SK-N-SH treated with all-trans-retinoic acid at 6 μM for 48 hours (cell line): ENCODE measurements around the gene CCDC40.

Experiments
- ATAC-seq: fragments of 200-7000 bp; cut with Tn5 transposase; 3 replicates; pipeline ENCODE4 v1.9.1; 2020; ENCODE audit warnings: mild to moderate bottlenecking, moderate library complexity
- ARNTL ChIP-seq: fragments of 450-650 bp; formaldehyde crosslinking; IDR thresholded peaks from 2 replicates; pipeline ENCODE4 v1.5.0; 2020; ENCODE audit warnings: low read depth, mild to moderate bottlenecking, moderate library complexity, borderline replicate concordance
- BACH2 ChIP-seq: fragments of 250-450 bp; sonication (Bioruptor Pico); IDR thresholded peaks from 2 replicates; pipeline ENCODE4 v1.9.0; 2021; ENCODE audit warnings: mild to moderate bottlenecking, borderline replicate concordance
- CSDC2 ChIP-seq: fragments of 250-450 bp; sonication (Bioruptor Pico); IDR thresholded peaks from 2 replicates; pipeline ENCODE4 v1.5.0; 2020; ENCODE audit warnings: mild to moderate bottlenecking, moderate library complexity
- ESRRG ChIP-seq: fragments of 250-450 bp; sonication (Bioruptor Pico); IDR thresholded peaks from 2 replicates; pipeline ENCODE4 v1.6.1; 2021; ENCODE audit warnings: mild to moderate bottlenecking
- ISL1 ChIP-seq: fragments of 250-450 bp; sonication (Bioruptor Pico); IDR thresholded peaks from 2 replicates; pipeline ENCODE4 v2.1.2; 2022; ENCODE audit warnings: mild to moderate bottlenecking, moderate library complexity
- POU6F1 ChIP-seq: fragments of 250-450 bp; sonication (Bioruptor Pico); IDR thresholded peaks from 2 replicates; pipeline ENCODE4 v1.8.0; 2021; ENCODE audit warnings: low read depth, mild to moderate bottlenecking, moderate library complexity, borderline replicate concordance
- PPARA ChIP-seq: fragments of 250-450 bp; sonication (Bioruptor Pico); IDR thresholded peaks from 2 replicates; pipeline ENCODE4 v1.5.0; 2020; ENCODE audit warnings: mild to moderate bottlenecking, borderline replicate concordance
- RARB ChIP-seq: fragments of 250-450 bp; sonication (Bioruptor Pico); IDR thresholded peaks from 2 replicates; pipeline ENCODE4 v1.8.0; 2021; ENCODE audit warnings: mild to moderate bottlenecking, moderate library complexity
- SNAI2 ChIP-seq: fragments of 250-450 bp; sonication (Bioruptor Pico); IDR thresholded peaks from 2 replicates; pipeline ENCODE4 v1.5.0; 2020; ENCODE audit warnings: mild to moderate bottlenecking, moderate library complexity
- TOX ChIP-seq: fragments of 250-450 bp; sonication (Bioruptor Pico); IDR thresholded peaks from 2 replicates; pipeline ENCODE4 v1.8.0; 2021; ENCODE audit warnings: mild to moderate bottlenecking, moderate library complexity, borderline replicate concordance
- ZC3H10 ChIP-seq: fragments of 250-450 bp; sonication (Bioruptor Pico); IDR thresholded peaks from 2 replicates; pipeline ENCODE4 v1.5.1; 2021; ENCODE audit warnings: mild to moderate bottlenecking, moderate library complexity
- ZFP3 ChIP-seq: fragments of 250-450 bp; sonication (Bioruptor Pico); IDR thresholded peaks from 2 replicates; pipeline ENCODE4 v1.5.0; 2020; ENCODE audit warnings: mild to moderate bottlenecking, moderate library complexity
- ZFP30 ChIP-seq: fragments of 450-650 bp; formaldehyde crosslinking; IDR thresholded peaks from 2 replicates; pipeline ENCODE4 v1.5.0; 2022; ENCODE audit warnings: mild to moderate bottlenecking, moderate library complexity
- ZNF565 ChIP-seq: fragments of 450-650 bp; formaldehyde crosslinking; conservative IDR thresholded peaks from 2 replicates; pipeline ENCODE4 v1.5.0; 2020; ENCODE audit warnings: low read depth, mild to moderate bottlenecking, moderate library complexity
- ZNF70 ChIP-seq: fragments of 450-650 bp; formaldehyde crosslinking; IDR thresholded peaks from 2 replicates; pipeline ENCODE4 v1.5.0; 2020; ENCODE audit warnings: mild to moderate bottlenecking, moderate library complexity
- ZNF8 ChIP-seq: fragments of 450-650 bp; formaldehyde crosslinking; IDR thresholded peaks from 2 replicates; pipeline ENCODE4 v1.5.0; 2020; ENCODE audit warnings: mild to moderate bottlenecking, moderate library complexity
- TF ChIP-seq, protein P1 (sequence below): fragments of 250-450 bp; sonication (Bioruptor Pico); IDR thresholded peaks from 2 replicates; pipeline ENCODE4 v1.8.0; 2020; ENCODE audit warnings: mild to moderate bottlenecking, moderate library complexity, borderline replicate concordance
- TF ChIP-seq, protein P2 (sequence below): fragments of 250-450 bp; sonication (Bioruptor Pico); IDR thresholded peaks from 2 replicates; pipeline ENCODE4 v1.5.1; 2020; ENCODE audit warnings: low read depth, mild to moderate bottlenecking, moderate library complexity
- TF ChIP-seq, protein P3 (sequence below): fragments of 250-450 bp; sonication (Bioruptor Pico); IDR thresholded peaks from 2 replicates; pipeline ENCODE4 v1.5.1; 2021; ENCODE audit warnings: mild to moderate bottlenecking, moderate library complexity
- TF ChIP-seq, protein P4 (sequence below): fragments of 250-450 bp; sonication (Bioruptor Pico); IDR thresholded peaks from 2 replicates; pipeline ENCODE4 v1.5.0; 2020; ENCODE audit warnings: mild to moderate bottlenecking, moderate library complexity

Gene CCDC40

GRCh38 chr17:80084773-80085172 lies 48.3 kb downstream of the CCDC40 start:
- no peak for ATAC-seq
- TF ChIP-seq CSDC2 (CRISPR knock-in tag) (no peak), SNAI2 (no peak), ZNF70 (no peak), TOX (CRISPR knock-in tag) (no peak), POU6F1 (no peak), ISL1 (CRISPR knock-in tag) (no peak)

DNA sequence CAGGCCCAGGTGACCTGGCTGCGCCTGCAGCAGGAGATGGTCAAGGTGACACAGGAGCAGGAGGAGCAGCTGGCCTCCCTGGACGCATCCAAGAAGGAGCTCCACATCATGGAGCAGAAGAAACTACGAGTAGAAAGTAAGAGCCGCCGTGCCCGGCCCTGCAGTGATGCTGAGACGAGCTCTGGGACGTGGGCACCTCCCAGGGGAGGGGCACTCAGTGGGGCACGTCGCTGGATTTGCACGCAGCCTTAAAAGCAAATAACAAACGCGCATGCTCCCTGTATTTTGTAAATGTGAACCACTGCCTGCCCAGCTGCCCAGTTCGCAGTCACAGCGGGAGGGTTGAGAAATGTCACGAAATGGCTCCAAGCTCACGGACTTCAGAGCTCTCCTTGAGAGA lies 49.6 kb downstream of the CCDC40 start:
- no peak for ATAC-seq
- no peak for TF ChIP-seq ZNF565
- TF ChIP-seq, protein P1, sequence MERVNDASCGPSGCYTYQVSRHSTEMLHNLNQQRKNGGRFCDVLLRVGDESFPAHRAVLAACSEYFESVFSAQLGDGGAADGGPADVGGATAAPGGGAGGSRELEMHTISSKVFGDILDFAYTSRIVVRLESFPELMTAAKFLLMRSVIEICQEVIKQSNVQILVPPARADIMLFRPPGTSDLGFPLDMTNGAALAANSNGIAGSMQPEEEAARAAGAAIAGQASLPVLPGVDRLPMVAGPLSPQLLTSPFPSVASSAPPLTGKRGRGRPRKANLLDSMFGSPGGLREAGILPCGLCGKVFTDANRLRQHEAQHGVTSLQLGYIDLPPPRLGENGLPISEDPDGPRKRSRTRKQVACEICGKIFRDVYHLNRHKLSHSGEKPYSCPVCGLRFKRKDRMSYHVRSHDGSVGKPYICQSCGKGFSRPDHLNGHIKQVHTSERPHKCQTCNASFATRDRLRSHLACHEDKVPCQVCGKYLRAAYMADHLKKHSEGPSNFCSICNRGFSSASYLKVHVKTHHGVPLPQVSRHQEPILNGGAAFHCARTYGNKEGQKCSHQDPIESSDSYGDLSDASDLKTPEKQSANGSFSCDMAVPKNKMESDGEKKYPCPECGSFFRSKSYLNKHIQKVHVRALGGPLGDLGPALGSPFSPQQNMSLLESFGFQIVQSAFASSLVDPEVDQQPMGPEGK (CRISPR knock-in tag), result no peak
- TF ChIP-seq, protein P2, sequence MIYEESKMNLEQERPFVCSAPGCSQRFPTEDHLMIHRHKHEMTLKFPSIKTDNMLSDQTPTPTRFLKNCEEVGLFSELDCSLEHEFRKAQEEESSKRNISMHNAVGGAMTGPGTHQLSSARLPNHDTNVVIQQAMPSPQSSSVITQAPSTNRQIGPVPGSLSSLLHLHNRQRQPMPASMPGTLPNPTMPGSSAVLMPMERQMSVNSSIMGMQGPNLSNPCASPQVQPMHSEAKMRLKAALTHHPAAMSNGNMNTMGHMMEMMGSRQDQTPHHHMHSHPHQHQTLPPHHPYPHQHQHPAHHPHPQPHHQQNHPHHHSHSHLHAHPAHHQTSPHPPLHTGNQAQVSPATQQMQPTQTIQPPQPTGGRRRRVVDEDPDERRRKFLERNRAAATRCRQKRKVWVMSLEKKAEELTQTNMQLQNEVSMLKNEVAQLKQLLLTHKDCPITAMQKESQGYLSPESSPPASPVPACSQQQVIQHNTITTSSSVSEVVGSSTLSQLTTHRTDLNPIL, result no peak

DNA sequence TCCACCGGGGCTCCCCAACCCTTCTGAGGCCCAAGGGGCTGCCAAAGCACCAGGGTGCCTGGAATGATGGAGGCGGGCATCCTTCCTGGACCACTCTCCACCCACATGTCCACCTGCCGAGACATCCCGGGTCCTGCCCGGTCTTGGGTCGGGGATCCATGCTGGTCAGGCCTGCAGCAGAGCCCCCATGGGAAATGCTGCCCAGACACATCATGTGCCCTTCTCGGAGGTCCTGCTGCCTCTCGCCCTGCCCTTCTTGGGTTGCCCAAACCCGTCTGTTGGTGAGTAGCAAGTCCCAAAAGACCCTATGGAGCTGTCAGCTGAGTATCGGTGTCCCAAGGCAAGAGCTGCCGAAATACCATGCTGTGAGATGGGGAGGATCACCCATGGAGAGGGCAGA lies 50.2 kb downstream of the CCDC40 start:
- no peak for TF ChIP-seq ZFP30
- TF ChIP-seq, protein P2, result no peak
- TF ChIP-seq TOX (CRISPR knock-in tag), result no peak
- TF ChIP-seq, protein P3, sequence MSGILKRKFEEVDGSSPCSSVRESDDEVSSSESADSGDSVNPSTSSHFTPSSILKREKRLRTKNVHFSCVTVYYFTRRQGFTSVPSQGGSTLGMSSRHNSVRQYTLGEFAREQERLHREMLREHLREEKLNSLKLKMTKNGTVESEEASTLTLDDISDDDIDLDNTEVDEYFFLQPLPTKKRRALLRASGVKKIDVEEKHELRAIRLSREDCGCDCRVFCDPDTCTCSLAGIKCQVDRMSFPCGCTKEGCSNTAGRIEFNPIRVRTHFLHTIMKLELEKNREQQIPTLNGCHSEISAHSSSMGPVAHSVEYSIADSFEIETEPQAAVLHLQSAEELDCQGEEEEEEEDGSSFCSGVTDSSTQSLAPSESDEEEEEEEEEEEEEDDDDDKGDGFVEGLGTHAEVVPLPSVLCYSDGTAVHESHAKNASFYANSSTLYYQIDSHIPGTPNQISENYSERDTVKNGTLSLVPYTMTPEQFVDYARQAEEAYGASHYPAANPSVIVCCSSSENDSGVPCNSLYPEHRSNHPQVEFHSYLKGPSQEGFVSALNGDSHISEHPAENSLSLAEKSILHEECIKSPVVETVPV (CRISPR knock-in tag), result no peak
- TF ChIP-seq RARB (CRISPR knock-in tag), result no peak
- no peak for TF ChIP-seq BACH2 (CRISPR knock-in tag)
- TF ChIP-seq PPARA (CRISPR knock-in tag), result no peak
- TF ChIP-seq, protein P4, sequence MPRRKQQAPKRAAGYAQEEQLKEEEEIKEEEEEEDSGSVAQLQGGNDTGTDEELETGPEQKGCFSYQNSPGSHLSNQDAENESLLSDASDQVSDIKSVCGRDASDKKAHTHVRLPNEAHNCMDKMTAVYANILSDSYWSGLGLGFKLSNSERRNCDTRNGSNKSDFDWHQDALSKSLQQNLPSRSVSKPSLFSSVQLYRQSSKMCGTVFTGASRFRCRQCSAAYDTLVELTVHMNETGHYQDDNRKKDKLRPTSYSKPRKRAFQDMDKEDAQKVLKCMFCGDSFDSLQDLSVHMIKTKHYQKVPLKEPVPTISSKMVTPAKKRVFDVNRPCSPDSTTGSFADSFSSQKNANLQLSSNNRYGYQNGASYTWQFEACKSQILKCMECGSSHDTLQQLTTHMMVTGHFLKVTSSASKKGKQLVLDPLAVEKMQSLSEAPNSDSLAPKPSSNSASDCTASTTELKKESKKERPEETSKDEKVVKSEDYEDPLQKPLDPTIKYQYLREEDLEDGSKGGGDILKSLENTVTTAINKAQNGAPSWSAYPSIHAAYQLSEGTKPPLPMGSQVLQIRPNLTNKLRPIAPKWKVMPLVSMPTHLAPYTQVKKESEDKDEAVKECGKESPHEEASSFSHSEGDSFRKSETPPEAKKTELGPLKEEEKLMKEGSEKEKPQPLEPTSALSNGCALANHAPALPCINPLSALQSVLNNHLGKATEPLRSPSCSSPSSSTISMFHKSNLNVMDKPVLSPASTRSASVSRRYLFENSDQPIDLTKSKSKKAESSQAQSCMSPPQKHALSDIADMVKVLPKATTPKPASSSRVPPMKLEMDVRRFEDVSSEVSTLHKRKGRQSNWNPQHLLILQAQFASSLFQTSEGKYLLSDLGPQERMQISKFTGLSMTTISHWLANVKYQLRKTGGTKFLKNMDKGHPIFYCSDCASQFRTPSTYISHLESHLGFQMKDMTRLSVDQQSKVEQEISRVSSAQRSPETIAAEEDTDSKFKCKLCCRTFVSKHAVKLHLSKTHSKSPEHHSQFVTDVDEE (CRISPR knock-in tag), result no peak
- TF ChIP-seq ZNF8, result no peak
- no peak for TF ChIP-seq ZNF70
- no peak for TF ChIP-seq ARNTL (CRISPR knock-in tag)
- no peak for TF ChIP-seq POU6F1
- no peak for TF ChIP-seq ESRRG (CRISPR knock-in tag)
- TF ChIP-seq ZFP3 (CRISPR knock-in tag), result no peak
- no peak for TF ChIP-seq ISL1 (CRISPR knock-in tag)
- TF ChIP-seq, protein P1 (CRISPR knock-in tag), result no peak
- TF ChIP-seq ZC3H10 (CRISPR knock-in tag), result no peak
- ATAC-seq, result no peak
